ENCODE data around the gene ITM2B. TPM values are rescaled to one million over a fixed set of nuclear protein-coding genes. Genes with fewer than 3 reads are reported as not detected.

The ITM2B gene
- total and polyA plus RNA-seq, 12 donors: 229 to 1,235 (median 697) TPM

GRCh38 chr13:48295271-48295670 lies 62.3 kb downstream of the ITM2B start:
- WGBS, 4 donors: 86 to 100% (median 95%) methylated on average over 1 of the region's 1 CpG
- no peaks in the 10 kb centered on the region for H3K9me3 ChIP-seq (replicated peaks in 1 of 3)
- no peaks in the 10 kb centered on the region for H3K27me3 ChIP-seq
- intact Hi-C loops (cut with DNase I): loop anchor here in 1 of 2 donors (10.0 kb wide), 1 partner anchor 50 kb away; no protein-coding TSS in a partner anchor
- H3K4me3 ChIP-seq: no peak overlapping the region
- no peaks in the 10 kb centered on the region for H3K36me3 ChIP-seq (replicated peaks in 1 of 2)
- no peak for DNase-seq
- H3K4me1 ChIP-seq (replicated peaks in 1 of 2): no peaks in the 10 kb centered on the region
- TF ChIP-seq CTCF (IDR thresholded peaks at IDR 0.05) (no peak), POLR2A (IDR thresholded peaks at IDR 0.05) (no peak)
- no peak overlapping the region for H3K27ac ChIP-seq

GRCh38 chr13:48296528-48296927 lies 63.5 kb downstream of the ITM2B start:
- TF ChIP-seq CTCF (IDR thresholded peaks at IDR 0.05) (no peak), POLR2A (IDR thresholded peaks at IDR 0.05) (no peak)
- H3K27me3 ChIP-seq: no peaks in the 10 kb centered on the region
- 68 to 76% (median 73%) methylated on average over 2 of the region's 2 CpGs for whole genome bisulfite sequencing, 4 donors

GRCh38 chr13:48297131-48297786 lies 64.3 kb downstream of the ITM2B start:
- no peak for DNase-seq
- no peak overlapping the region for H3K4me3 ChIP-seq
- no peaks in the 10 kb centered on the region for H3K27me3 ChIP-seq
- no peaks in the 10 kb centered on the region for H3K4me1 ChIP-seq (replicated peaks in 1 of 2)
- no peak overlapping the region for H3K27ac ChIP-seq
- no peaks in the 10 kb centered on the region for H3K9me3 ChIP-seq (replicated peaks in 1 of 3)
- intact Hi-C loops (cut with DNase I): loop anchor here in 1 of 2 donors (10.0 kb wide), 1 partner anchor 52 kb away; no protein-coding TSS in a partner anchor
- no peak for TF ChIP-seq POLR2A (IDR thresholded peaks at IDR 0.05)
- no peak for TF ChIP-seq CTCF (IDR thresholded peaks at IDR 0.05)
- 74 to 81% (median 77%) methylated on average over 4 of the region's 4 CpGs for WGBS, 4 donors
- no peaks in the 10 kb centered on the region for H3K36me3 ChIP-seq (replicated peaks in 1 of 2)

More at GRCh38 chr13:48296528-48296927, 63.5 kb downstream of the ITM2B start:
- no peak for DNase-seq
- no peaks in the 10 kb centered on the region for H3K9me3 ChIP-seq (replicated peaks in 1 of 3)
- intact Hi-C loops (cut with DNase I): loop anchor here in 1 of 2 donors (10.0 kb wide), 1 partner anchor 52 kb away; no protein-coding TSS in a partner anchor
- no peaks in the 10 kb centered on the region for H3K4me1 ChIP-seq (replicated peaks in 1 of 2)
- no peak overlapping the region for H3K4me3 ChIP-seq
- no peaks in the 10 kb centered on the region for H3K36me3 ChIP-seq (replicated peaks in 1 of 2)
- H3K27ac ChIP-seq: no peak overlapping the region

- H3K4me1 ChIP-seq (replicated peaks in 1 of 2): peaks cover 0 to 3% of the 10 kb centered on the region in 2 donors
- WGBS, 4 donors: 84 to 90% (median 88%) methylated on average over 2 of the region's 2 CpGs
- no peaks in the 10 kb centered on the region for H3K27me3 ChIP-seq
- no peak overlapping the region for H3K4me3 ChIP-seq
- TF ChIP-seq POLR2A (IDR thresholded peaks at IDR 0.05): no peak
- H3K36me3 ChIP-seq (replicated peaks in 1 of 2): no peaks in the 10 kb centered on the region
- DNase-seq: no peak
- intact Hi-C loops (cut with DNase I): loop anchor here in 1 of 2 donors (10.0 kb wide), 1 partner anchor 55 kb away; no protein-coding TSS in a partner anchor
- no peaks in the 10 kb centered on the region for H3K9me3 ChIP-seq (replicated peaks in 1 of 3)
- H3K27ac ChIP-seq: no peak overlapping the region
These were observed 66.6 kb downstream of the ITM2B start for GRCh38 chr13:48299591-48299990.

Measured in adrenal gland (tissue), 12 donors.